NCI-H128 (cell line): ENCODE data around the gene GLYATL1.
"Not testable (repeated sequence)": the region's sequence is repeated elsewhere in the genome, so short reads cannot be mapped to it uniquely, and the experiment has no call there.

Experiments
- DNase-seq: peaks from one replicate; lab custom pipeline; 2025; ENCODE audit not compliant: unreplicated experiment; lab: John Stamatoyannopoulos, UW

The GLYATL1 gene

DNA sequence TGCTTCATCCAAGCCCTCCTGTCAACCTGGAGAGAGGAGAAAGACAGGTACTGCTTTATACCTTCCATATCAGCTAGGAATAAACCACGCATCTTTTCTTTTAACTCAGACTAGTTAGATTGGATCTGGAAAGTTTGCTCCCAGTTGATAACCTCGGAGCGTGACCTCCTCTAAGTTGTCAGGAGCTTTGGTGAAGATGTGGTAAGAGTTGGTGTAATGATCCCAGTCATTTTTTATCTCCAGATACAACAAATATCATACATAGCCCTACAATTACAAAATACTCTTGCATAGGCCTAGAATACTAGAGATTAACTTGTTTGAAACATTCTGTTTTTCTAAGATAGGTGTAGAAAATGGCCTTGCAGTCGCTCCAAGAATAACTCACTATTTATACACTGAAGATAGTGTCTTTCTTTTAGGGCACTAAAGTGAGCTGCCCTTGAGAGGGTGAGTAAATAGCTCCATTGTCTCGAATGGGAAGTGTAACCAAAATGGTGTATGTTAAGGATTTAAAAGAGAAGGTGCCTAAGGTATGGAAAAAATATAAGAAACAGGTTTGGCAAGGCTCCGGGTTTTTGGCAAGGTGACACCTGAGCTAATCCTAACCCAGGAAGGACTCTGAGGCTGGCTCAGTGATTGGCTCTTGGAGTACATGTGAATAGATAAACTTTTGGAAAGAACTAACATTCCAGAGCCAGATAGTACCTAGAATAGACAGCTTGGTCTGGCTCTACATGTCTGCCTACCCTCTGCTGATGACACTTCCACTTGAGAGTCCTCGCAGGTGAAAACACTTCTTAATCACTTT, 59.4 kb downstream of the GLYATL1 start:
- DNase-seq: no peak

DNA sequence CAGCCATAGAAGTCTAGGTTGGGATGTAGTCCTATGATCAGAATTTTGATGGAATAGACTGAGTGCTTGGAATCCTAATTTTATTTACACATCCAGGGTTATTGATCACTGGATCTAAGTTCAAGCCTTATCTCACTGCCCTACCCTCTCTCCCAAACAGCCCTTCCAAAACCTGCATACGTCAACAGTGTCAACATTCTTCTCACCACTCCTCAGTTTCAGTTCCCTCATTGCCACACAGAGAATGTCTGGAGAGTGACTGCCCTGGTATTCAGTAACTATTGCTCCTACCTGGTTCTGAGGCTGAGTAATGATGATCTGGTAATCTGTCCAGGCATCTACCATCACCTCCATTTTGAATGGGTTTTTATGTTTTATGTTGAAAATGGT, 60.0 kb downstream of the GLYATL1 start:
- DNase-seq: no peak

DNA sequence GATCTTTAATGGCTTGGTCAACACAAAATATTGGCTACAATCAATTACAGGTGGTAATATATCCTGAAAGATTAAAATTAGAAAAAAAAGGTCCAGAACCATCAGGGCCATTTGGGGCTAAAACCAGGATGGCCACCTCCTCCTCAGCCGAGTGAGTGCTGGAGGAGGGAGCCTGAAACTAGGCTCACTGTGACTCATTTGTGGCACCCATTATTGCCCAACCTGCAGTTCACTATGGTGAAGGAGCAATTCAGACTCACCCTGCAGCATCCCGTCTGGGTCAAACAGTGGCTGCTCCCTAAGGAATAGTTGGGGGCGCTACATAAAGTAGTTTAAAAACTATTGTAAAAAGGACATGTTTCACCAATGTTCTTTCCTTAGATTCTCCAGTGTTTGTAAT, 60.7 kb downstream of the GLYATL1 start:
- DNase-seq: no peak

DNA sequence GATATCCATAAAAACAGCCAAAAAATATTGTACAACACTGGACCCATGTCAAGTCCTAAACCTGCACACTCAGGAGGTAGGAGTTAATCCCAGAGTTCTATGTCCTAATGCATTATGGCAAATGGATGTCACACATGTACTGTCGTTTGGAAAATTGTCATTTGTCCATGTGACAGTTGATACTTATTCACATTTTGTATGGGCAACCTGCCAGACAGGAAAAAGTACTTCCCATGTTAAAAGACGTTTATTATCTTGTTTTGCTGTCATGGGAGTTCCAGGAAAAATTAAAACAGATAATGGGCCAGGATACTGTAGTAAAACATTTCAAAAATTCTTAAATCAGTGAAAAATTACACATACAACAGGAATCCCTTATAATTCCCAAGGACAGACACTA, 62.7 kb downstream of the GLYATL1 start:
- DNase-seq: not testable (repeated sequence)
